Astrocyte of the cerebellum (primary cell): ENCODE data around the gene SLC30A2.

Experiments
- DNase-seq: peaks from one replicate; pipeline ENCODE4 v3.0.0-alpha.2; 2011; ENCODE audit warnings: low read depth
- H3K4me3 ChIP-seq: 2 replicates; pipeline ENCODE4 v1.5.1; 2011; ENCODE audit warnings: mild to moderate bottlenecking, low read depth, low read length, moderate library complexity
- CTCF ChIP-seq: IDR thresholded peaks from 2 replicates; pipeline ENCODE4 v1.5.1; 2012; ENCODE audit warnings: low read length, low read depth, moderate library complexity, mild to moderate bottlenecking; ENCODE audit errors: missing control alignments
- in situ Hi-C: cut with HindIII; loops from 2 replicates; pipeline ENCODE4 v1.10.0; 2017; ENCODE audit warnings: low sequenced_read_pairs

The SLC30A2 gene

DNA sequence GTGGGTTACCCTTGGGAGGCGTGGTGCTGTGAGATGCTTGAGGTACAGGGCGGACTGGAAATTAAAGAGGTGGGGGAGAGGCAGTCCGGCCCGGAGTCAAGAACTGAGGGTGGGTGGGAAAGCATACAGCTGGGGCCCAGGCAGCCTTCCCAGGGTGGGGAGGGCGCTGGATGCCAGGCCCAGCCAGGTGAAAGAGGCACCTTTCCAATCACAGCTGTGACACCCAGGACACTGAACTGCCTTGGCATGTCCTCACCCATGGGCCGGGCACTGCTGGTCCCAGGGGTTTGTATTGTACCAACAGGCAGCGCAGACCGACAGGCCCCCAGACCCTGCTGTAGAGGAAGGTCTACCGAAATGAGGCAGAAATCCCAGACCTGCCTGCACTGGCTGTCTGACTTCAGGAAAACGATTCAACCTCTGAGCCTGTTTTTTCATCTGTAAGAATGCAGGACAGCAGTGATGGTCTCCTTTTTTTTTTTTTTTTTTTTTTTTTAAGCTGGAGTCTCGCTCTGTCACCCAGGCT, 9.1 kb downstream of the SLC30A2 start:
- H3K4me3 ChIP-seq, result no peak overlapping the region
- in situ Hi-C loops, result no loop called here
- DNase-seq, result no peak
- no peak for TF ChIP-seq CTCF

DNA sequence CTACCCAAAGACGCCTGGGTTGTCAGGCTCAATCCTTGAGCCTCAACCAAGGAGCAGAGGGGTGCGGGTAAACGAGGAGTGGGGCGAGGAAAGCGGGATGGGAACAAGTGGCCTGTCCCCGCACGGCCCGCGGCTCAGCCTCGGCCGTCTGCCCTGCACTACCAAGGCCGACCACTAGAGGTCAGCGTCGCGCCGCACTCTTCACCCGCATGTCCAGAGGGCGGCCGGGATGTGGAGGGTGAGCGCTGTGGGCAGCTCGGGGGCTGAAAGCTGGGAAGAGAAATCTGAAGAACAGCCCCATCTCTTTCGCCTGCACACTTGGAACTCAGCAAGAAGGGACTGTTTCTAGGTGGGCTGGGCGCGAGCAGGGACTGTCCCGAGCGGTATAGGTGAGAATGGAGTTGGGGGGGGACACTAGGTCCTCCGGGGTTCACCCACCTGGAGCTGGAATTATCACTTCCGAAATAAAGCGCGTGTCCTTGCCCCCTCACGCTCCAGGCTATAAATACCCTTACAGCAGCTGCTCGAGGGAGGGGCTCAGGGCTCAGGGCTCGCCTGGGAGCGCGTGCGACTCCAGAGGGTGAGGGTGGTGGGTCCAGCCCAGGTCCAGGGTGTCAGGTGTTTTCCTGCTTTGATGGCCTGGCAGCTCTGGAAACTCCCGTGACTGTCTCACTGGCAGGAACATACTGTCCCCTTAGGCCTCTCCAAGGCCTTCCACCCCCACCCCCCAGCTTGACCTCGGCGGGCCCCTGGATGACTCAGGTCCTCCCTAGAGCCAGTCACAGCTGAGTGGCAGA, 9.8 kb downstream of the SLC30A2 start:
- H3K4me3 ChIP-seq, result peak overlapping the region; percentile 90
- DNase-seq, result peak; percentile 23
- TF ChIP-seq CTCF, result peak; percentile 98
- in situ Hi-C loops, result no loop called here

DNA sequence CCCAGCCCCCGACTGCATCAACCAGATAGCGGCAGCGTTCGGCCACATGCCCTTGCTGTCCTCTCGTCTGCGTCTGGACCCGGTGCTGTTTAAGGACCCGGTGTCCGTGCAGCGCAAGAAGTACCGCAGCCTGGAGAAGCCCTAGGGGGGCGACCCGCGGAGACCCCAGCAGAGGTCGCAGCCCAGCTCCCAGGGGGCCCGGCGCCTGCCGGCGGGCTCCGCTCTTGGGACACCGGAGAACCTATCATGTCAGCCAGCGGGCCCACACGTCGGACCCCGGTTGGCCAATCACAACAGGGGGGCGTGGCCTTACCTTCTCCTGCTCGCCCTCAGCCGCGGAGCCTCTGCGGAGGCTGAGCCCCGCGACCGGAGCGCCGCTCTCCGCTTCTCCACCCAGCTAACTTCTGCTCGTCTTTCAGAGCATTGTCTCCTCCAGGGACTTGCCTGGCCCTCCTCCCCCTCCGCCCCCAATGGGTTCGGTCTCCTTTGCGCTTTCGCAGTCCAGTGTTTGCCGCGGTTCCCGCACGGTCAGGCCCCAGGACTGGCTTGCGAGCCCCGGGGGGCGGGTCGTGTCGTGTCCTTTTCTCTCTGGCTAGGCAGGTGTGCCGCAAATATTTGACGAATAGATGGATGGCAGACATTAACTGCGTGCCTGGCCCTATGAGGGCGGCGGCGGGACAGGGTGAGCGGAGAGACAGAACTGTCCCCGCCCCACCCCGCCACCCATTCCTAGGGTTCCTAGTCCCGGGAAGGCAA, 10.5 kb downstream of the SLC30A2 start:
- H3K4me3 ChIP-seq, result peak overlapping the region; percentile 90
- in situ Hi-C loops, result no loop called here
- TF ChIP-seq CTCF, result no peak
- DNase-seq, result peak; percentile 75

DNA sequence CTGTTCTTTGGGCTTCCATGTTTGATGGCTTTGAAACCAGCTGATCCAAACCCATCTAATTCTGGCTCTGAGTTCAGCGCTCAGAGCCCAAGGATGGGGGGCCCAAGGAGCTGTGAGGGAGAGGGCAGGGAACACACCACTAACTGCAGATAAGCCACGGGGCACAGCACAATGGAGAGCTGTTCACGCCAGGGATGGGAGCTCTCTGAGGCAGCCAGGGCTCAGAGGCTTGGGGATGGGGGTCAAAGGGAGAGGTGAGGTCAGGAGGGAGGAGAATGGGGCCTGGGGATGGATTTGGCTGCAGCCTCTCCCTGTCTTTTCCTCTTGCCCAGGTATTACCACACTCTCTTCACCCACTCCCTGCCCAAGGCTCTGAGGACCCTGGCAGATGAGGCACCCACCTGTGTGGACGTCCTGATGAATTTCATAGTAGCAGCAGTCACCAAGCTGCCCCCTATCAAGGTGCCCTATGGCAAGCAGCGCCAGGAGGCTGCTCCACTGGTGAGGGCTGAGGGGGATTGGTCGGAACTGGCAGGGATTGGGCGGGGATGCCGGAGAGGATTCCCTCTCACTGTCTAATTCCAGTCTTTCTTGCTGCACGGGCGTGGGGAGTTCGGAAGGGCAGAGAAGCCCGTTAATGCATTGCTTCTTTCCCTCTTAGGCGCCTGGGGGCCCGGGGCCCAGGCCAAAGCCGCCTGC, 11.3 kb downstream of the SLC30A2 start:
- TF ChIP-seq CTCF, result no peak
- in situ Hi-C loops, result no loop called here
- H3K4me3 ChIP-seq, result peak overlapping the region; percentile 90
- no peak for DNase-seq

DNA sequence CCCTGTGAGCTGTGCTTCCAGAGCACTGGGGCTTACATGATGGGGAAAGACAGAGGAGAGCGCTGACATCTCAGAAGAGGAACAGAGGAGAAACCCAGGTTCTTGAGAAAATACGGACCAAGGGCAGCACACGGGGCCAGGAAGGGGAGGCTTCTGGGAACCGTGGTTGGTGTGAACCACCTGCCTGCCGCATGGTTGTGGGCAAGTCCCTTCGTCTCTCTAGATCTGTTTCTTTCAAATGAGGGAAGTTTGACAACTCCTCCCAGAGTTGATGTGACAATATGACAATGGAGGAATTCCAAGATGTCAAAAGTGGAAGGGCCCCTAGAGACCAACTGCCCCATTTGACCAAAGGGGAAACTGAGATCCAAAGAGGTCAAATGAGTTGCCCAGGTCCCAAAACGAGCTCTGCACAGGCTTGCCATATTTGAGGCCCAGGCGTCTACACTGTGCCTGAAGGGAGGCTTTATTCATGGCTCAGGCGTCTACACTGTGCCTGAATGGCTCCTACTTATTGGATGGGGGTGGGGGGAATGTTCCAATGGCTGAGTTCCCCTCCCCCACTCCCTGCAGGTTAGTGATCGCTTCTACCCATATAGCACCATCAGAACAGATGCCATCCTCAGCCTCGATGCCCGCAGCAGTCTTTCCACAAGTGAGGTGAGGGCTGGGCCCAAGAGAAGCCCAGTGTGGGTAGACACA, 13.1 kb downstream of the SLC30A2 start:
- no peak overlapping the region for H3K4me3 ChIP-seq
- no peak for TF ChIP-seq CTCF
- in situ Hi-C loops, result no loop called here
- DNase-seq, result no peak
